HG02798 (cell line): ENCODE data around the gene IL9R.
"Not testable (repeated sequence)": the region's sequence is repeated elsewhere in the genome, so short reads cannot be mapped to it uniquely, and the experiment has no call there.

ENCODE experiments used
- ATAC-seq: cut with Tn5 transposase; IDR thresholded peaks from one replicate; pipeline ENCODE4 v1.9.1; 2021; ENCODE audit warnings: mild to moderate bottlenecking; ENCODE audit not compliant: unreplicated experiment, poor library complexity

Gene IL9R, protein sequence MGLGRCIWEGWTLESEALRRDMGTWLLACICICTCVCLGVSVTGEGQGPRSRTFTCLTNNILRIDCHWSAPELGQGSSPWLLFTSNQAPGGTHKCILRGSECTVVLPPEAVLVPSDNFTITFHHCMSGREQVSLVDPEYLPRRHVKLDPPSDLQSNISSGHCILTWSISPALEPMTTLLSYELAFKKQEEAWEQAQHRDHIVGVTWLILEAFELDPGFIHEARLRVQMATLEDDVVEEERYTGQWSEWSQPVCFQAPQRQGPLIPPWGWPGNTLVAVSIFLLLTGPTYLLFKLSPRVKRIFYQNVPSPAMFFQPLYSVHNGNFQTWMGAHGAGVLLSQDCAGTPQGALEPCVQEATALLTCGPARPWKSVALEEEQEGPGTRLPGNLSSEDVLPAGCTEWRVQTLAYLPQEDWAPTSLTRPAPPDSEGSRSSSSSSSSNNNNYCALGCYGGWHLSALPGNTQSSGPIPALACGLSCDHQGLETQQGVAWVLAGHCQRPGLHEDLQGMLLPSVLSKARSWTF

GRCh38 chrX:155997436-155997835 lies at the start of gene IL9R:
Gene IL9R, plus strand, starts transcription at chrX:155997696. Its CDS starts 64 bp downstream, at chrX:155997760.
- ATAC-seq = peak; percentile 86

GRCh38 chrX:155949098-155949497 lies 48.4 kb upstream of the IL9R start:
- no peak for ATAC-seq

- no peak for ATAC-seq
Observed at GRCh38 chrX:155951237-155951789, 46.2 kb upstream of the IL9R start.

DNA sequence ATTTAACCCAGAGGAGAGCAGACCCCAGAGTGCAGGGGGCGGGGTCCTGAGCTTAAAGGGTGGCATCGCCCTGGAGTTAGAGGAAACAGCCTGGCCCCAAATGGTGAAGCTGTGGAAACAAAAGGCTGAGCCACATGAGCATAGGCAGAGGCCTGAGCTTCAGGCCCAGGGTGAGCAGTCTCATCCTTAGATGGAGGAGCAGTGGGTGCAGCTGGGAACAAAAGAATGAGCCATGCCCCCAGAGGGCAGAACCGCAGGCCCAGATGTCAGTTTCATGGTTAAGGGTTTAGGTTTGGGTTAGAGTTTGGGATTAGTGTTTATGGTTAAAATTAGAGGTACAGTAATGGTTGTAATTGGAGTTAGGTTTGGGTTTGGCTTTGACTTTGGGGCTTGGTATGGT lies 44.4 kb upstream of the IL9R start:
- no peak for ATAC-seq

DNA sequence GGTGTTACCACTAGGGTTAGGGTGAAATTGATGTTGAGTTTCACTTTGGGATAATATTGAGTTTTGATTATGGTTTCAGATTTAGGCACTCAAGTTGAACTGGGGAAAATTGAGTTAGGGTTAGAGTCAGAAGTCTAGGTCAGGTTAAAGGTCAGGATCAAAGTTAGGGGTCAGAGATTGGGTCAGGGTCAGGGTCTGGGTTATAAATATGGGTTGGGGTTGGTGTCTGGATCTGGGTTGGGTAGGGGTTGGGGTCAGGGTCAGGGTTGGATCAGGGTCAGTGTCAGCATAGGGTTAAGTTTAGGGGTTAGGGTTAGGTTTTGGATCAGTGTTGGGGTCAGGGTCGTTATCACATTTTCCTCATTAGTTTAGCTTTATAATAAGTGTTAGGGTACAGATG lies 42.7 kb upstream of the IL9R start:
- ATAC-seq = no peak

- ATAC-seq = no peak
Observed at GRCh38 chrX:155956099-155956498, 41.4 kb upstream of the IL9R start.

DNA sequence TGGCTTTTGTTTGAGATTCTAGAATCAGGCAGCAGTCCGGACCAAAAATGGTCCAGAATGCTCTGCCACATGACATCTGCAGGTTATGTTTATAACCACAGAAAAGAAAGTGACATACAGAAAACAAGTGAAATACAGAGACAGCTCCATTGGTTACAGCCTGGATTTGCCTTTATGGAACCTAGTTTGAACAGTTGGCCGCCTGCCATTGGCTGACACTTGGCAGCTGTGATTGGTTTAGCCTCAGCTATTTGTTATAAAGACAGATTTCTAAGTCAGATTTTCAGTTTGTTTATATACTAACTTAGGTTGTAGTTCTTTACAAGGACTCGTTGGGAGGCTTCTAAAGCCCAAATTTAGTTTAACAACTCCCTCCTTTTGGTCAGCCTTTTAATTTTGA lies 40.8 kb upstream of the IL9R start:
- no peak for ATAC-seq

- ATAC-seq = no peak
Observed at GRCh38 chrX:155957843-155958242, 39.7 kb upstream of the IL9R start.

GRCh38 chrX:155959018-155959587 lies 38.4 kb upstream of the IL9R start:
- ATAC-seq = no peak

DNA sequence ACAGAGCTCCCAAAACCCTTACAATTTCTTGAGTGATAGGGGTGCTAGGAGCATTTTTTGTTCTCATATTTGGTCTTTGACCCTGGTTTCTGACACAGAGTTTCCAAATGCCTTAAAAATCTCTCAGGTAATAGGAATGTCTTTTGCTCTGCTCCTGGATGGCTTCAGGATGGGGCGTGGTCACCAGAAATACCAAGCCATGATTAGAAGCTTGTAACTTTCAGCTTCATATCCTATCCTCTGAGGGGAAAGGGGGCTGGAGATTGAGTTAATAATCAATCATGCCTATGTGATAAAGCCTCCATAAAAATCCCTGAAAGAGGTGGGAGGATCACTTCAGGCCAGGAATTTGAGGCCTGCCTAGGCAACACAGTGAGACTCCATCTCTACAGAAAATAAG lies 34.6 kb upstream of the IL9R start:
- ATAC-seq = no peak

- ATAC-seq = peak; percentile 59
Observed at GRCh38 chrX:155966876-155967275, 30.6 kb upstream of the IL9R start.

- ATAC-seq = no peak
Observed at GRCh38 chrX:155967653-155968325, 29.7 kb upstream of the IL9R start.

- no peak for ATAC-seq
Observed at GRCh38 chrX:155968326-155968661, 29.2 kb upstream of the IL9R start.

- no peak for ATAC-seq
Observed at GRCh38 chrX:155968791-155969190, 28.7 kb upstream of the IL9R start.

- not testable (repeated sequence) for ATAC-seq
Observed at GRCh38 chrX:155971658-155972057, 25.8 kb upstream of the IL9R start.

- not testable (repeated sequence) for ATAC-seq
Observed at GRCh38 chrX:155972241-155972640, 25.3 kb upstream of the IL9R start.

GRCh38 chrX:155983326-155983725 lies 14.2 kb upstream of the IL9R start:
- ATAC-seq = no peak

DNA sequence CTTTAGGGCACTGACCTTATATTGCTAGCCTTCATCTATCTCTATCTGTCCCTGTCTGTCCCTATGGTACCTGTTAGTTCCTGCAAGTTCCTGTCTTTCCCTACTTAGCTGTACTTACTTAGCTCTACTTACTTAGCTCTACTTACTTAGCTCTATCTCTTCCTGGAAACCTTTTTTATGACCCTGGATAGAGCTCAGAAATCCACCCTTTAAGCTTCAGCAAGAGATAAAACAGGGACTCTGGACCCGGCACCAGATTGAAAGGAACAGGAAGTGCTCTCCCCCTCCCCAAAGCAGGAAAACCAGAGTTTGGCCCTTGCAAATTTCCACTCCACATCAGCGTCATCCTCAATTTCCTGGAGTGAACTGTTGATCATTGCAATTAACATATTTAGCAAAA lies 12.3 kb upstream of the IL9R start:
- ATAC-seq = no peak

DNA sequence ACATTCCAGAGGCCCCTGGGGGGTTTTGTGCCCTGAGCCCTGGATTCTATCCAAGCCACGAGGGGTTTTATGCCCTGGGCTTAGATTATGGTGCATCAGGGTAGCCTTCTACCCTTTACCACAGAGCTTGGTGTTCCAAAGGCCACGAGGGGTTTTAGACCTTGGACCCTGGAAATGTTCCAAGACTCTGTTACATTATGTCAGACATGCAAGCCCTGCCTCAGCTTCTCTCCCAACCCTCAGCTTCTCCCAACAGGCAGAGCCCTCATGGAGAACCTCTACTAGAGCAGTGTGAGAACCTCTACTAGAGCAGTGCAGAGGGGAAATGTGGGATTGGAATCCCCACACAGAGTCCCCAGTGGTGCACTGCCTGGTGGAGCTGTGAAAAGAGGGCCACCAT lies 10.5 kb upstream of the IL9R start:
- ATAC-seq = not testable (repeated sequence)

DNA sequence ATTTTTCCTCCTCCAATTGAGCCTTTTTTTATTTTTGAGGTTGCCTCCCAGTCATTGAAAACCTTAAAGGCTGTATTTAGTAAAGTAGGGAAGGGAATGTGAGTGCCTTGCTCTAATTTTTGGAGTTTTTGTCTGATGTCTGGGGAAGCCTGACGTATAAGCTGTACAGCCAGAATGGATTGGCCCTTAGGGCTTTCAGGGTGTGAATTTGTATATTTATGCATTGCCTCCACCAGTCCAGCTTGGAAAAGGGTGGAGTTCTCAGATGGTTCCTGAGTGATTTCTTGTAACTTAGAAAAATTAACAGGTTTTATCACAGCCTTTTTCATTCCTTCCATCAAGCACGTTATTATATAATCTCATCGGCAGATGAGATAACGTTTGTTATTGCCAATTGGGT lies 8.6 kb upstream of the IL9R start:
- no peak for ATAC-seq

- ATAC-seq = no peak
Observed at GRCh38 chrX:155993421-155993820, 4.1 kb upstream of the IL9R start.
